HuH-7.5 (cell line): ENCODE data around the gene TXLNA.

ENCODE experiments used
- DNase-seq: peaks from one replicate; pipeline ENCODE4 v3.0.0; 2011; ENCODE audit warnings: low spot score

TXLNA gene

DNA sequence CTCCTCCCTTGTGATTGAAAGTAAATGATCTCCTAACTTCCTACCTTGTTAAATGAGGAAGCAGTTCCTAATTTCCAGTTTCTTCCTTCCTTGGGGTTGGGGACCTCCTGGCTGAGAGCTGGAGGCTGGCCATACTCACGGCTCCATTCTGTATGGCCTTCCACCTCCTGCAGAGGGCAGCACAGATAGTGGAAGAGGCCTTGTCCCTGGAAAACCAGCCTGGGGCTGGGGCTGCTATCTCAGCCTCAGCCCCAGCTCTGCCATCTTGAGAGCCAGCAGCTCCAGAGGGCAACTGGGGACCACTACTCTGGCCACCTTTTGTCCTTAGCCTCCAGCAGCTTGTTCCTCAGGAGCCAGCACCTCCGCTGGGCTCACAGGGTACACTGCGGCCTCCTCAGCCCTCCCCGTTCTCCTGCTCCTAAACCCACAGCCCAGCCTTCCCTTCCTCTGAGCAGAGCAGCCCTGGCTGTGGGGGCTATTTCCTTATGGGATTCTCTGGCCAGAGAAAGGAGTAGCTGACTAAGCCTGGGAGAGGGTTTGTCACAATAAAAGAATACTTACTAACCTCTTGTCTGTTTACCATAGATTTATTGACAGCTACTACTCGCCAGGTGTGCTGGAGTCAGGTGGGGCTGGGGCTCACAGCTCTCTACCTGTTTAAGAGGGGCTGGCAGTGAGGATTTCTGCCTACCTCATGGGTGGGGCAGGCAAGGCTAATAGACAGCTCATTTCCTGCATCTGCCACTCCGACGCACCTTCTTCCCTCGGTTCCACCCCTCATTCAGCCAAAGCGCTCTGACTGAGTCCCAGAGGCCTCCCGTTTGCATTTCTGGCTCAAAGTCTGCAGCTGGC, 36.4 kb downstream of the TXLNA start:
- DNase-seq, result peak; percentile 76

DNA sequence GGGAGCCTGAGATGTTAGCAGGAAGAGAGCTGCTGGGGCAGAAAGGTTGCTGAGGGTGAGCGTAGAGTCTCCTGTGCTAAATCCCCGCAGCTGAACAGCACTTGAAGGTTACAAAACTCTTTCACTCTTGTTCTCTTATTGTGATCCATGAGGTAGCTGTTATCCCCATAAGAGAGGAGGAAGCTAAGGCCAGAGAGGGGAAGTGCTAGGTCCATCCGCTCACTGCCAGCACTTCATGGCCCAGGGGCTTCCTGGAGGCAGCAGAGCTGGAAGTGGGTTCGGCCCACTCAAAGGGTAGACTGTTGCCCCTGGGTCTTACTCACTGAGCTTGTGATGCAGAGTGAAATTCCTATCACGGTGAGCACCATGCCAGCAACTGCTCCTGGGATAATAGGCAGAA, 37.1 kb downstream of the TXLNA start:
- no peak for DNase-seq

- no peak for DNase-seq
These were observed 39.5 kb downstream of the TXLNA start for GRCh38 chr1:32219022-32219421.

- DNase-seq, result no peak
These were observed 41.5 kb downstream of the TXLNA start for GRCh38 chr1:32220746-32221580.

DNA sequence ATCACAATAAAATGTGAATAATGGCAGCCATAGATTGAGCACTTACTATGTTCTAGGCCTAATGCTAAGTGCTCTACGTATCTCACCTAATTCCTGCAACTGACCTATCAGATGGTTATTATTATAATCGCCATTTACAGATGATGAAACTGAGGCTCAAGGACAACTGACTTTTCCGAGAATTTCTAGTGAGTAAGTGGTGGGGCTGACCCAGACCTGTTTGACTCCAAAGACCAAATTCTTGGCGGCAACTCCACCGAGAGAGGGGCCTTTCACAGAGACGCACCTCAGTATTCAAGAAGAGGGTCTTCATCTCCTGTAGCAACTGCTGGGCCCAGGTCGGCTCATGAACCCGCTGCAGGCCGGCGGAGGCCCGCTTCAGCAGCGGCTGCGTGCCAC, 42.1 kb downstream of the TXLNA start:
- DNase-seq, result no peak

DNA sequence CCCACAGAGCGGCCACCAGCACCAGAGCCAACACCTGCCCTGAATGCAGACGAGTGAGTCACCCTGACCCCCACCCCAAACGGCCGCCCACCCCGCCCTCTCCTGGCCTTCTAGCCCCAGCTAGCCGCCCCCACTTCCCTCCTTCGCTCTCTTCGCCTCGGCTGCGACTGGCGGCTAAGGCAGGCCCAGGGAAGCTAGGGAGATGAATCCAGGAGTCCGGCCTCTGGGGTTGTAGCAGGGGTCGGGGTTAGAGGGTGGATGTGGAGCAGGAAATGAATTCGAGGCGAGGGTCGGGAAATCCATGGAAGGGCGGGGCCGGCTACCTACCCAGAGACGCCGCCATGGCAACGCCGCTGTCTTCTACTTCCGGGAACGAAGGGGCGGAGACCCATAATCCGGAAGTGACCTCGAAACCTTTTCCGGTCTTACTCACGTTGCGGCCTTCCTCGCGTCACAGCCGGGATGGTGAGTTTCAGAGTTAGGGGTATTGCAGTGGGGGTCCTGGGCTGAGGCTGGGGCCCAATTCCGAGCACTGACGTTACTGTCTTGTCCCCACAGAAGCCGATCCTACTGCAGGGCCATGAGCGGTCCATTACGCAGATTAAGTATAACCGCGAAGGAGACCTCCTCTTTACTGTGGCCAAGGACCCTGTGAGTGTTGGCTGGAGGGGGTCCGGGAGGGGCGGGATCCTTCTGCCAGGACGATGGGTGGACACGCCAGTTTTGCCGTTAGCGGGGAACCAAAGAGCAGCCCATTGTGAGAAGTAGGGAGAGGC, 42.7 kb downstream of the TXLNA start, which contains the start of the genes EIF3I and TMEM234:
TSS of gene EIF3I (plus strand) at position 428 of the 776 bp plus-strand sequence. CDS start at position 463, 35 bp downstream.
TSS of gene TMEM234 (minus strand) at position 374 of the 776 bp plus-strand sequence. CDS start at position 343, 31 bp downstream.
- DNase-seq, result peak; percentile 85

DNA sequence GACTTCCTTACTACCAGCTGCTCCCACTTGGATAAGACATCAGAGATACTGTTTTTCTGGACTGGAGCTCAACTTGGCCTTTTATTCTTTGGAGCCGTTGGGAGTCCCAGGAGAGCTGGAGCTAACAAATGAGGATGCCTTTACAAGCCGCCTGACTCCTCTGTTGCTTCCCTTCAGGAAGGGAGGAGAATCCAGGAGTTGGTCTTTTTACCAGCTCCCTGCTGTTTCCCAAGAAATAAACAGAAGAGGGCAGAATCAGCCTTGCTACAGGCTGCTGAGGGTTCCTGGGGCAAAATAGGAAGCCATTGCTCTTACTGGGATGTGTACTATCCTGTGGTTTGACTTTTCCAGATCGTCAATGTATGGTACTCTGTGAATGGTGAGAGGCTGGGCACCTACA, 44.2 kb downstream of the TXLNA start:
- DNase-seq, result no peak

GRCh38 chr1:32224285-32224684, 44.8 kb downstream of the TXLNA start:
- no peak for DNase-seq

DNA sequence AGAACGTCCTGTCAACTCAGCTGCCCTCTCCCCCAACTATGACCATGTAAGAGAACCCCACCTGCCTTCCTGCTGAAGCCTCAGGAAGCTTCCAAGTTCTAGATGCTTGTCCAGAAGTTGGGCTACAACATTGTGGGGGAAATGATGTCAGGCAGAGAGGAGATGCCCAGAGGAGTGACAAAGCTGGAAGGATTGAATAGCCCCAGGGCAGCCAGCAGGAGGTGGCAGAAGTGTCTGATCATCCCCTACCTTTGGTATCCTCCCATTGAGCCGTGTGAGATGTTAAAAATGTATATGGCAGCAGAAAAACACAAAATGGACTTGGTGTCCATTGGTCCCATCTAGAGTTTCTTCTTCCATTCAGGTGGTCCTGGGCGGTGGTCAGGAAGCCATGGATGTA, 49.3 kb downstream of the TXLNA start:
- DNase-seq, result no peak

- DNase-seq, result no peak
These were observed 52.5 kb downstream of the TXLNA start for GRCh38 chr1:32231843-32232432.

- DNase-seq, result no peak
These were observed 53.3 kb downstream of the TXLNA start for GRCh38 chr1:32232558-32233304.

DNA sequence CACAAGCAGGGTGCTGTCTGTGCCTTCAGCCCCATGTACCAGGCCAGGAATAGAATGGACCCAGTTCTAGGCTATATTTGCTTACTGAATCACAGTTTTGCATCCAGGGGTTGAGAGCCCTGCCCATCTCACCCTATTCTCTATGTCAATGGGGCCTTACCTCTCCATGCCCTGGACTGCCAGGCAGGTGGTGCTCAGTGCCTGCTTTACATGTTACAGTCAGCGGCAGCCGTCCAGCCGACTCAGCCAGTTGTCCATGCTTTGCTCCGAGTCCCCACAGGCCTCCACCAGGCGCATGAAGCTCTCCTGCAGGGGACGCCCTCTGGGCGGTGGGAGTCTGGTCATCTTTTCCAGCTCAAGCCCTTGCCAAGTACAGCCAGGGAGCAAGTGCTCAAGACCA, 55.3 kb downstream of the TXLNA start:
- DNase-seq, result no peak

DNA sequence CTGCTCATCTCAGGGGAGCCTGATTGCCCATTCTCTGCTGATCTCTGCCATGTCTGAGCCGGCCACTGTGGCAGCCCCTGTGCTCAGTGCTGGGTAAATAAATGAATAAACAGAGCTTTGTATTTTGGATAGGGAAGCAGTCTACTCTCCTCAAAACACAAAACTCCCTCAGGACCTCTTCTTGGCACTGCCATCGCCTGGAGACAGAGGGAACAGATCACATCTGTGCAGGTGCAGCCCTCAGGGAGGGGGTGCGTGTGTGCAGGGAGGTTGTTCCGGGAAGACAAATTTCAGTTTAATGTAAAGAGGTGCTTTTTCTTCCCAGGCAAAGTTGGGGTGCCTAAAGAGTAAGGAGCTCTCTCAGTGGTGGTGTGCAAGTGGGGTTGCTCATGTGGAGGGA, 59.9 kb downstream of the TXLNA start:
- no peak for DNase-seq

DNA sequence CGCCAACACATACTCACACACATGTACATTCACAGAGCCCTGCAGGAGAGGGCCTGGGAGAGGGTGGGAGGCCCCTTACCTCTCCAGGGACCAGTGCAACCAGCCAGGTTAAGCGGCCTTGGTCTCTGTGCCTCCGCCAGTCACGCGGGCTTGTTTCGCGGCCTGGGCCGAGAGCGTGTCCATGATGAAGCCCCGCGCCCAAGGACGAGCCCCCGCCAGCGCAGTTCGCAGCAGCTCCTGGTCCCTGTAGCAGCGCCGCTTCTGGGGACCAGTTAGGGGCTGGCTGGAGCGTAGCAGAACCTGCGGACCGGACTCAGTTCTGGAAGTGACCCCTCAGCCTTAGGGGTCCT, 60.3 kb downstream of the TXLNA start:
- DNase-seq, result no peak

- DNase-seq, result peak; percentile 62
These were observed 60.9 kb downstream of the TXLNA start for GRCh38 chr1:32240140-32240951.

DNA sequence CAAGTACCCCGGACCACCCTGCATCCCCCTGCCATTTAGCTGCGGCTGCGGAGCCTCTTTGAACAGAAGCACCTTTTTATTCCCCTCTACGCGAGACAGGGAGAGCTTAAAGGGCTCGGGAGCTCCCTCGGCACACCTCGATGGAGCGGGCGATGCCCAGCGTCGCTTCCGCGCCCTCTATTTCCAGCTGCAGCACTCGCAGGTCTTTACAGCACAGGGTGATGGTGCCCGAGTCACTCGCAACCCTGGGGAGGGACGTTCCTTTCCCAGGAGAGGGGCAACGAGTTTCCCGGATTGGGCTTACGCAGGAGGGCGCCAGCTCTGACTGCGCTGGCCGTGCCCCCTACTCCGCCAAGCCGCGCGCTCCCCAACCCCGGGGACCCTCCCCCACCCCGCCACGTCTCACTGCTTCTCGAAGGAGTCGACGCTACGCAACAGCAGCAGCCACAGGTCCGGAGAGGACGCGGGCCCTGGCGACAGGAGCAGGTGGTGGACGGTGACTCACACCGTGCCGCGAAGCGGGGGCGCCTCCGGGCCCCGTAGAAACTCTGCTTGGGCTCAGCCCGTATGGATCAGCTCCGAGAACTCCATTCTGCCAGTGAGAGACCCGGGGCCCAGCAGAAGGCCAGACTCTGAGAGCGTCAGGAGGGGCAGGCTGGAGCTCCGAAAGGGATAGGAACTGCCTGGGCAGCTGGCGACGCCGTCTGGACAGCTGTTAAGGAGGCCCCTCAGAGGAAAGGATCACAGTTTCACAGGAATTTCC, 61.7 kb downstream of the TXLNA start:
- peak; percentile 48 for DNase-seq

- peak; percentile 36 for DNase-seq
These were observed 62.9 kb downstream of the TXLNA start for GRCh38 chr1:32242341-32242851.

GRCh38 chr1:32246888-32247273, 67.4 kb downstream of the TXLNA start, which contains the start of gene FAM167B:
TSS of gene FAM167B (plus strand) at chr1:32247222. CDS start at chr1:32247422, 200 bp downstream.
- DNase-seq, result no peak

GRCh38 chr1:32247452-32247851, 68.0 kb downstream of the TXLNA start:
- no peak for DNase-seq
